ENCODE data around the gene CENPM. TPM values are rescaled to one million over a fixed set of nuclear protein-coding genes. Genes with fewer than 3 reads are reported as not detected.

CENPM gene
- total and polyA plus RNA-seq, 10 of the 15 experiments (the other 5 are each of a cell fraction or from before 2014, with no cell fraction given) = 36.7 to 212 (median 74.7) TPM

- no peak for TF ChIP-seq SMAD5 (IDR thresholded peaks at IDR 0.05; ENCODE audit: low read depth)
- TF ChIP-seq IRF5 (IDR thresholded peaks at IDR 0.05; ENCODE audit: borderline replicate concordance) = no peak
- TF ChIP-seq ESRRA (IDR thresholded peaks at IDR 0.05; ENCODE audit: low read length) = no peak
- no peak for TF ChIP-seq HDAC6 (IDR thresholded peaks at IDR 0.05; ENCODE audit: unreplicated experiment)
These were observed 5.0 kb upstream of the CENPM start, which contains the start of gene SMIM45 (continued) for GRCh38 chr22:41951898-41952474.

- H3K79me2 ChIP-seq (ENCODE audit: control insufficient read depth, insufficient read depth, low read length) = peaks cover 28% of the 10 kb centered on the region
- 3% methylated on average over 7 of the region's 7 CpGs for WGBS (ENCODE audit: insufficient coverage, insufficient replicate concordance, low lambda C conversion rate, missing lambda C conversion rate)
- H2AFZ ChIP-seq (ENCODE audit: control insufficient read depth, low read depth, low read length) = peak overlapping the region; percentile 59
- no peak for TF ChIP-seq JUNB (IDR thresholded peaks at IDR 0.05)
- TF ChIP-seq SMAD5 (IDR thresholded peaks at IDR 0.05; ENCODE audit: low read depth) = no peak; the same call in 1 of the 2 replicates
- TF ChIP-seq FOS (IDR thresholded peaks at IDR 0.05; ENCODE audit: borderline replicate concordance, extremely low read depth, insufficient read length) = no peak
- TF ChIP-seq TBL1XR1 (IDR thresholded peaks at IDR 0.05; ENCODE audit: low read depth, low read length) = no peak
- TF ChIP-seq ZBTB33 (IDR thresholded peaks at IDR 0.05) = no peak
- TF ChIP-seq ZNF384 (IDR thresholded peaks at IDR 0.05; ENCODE audit: borderline replicate concordance, low read depth, low read length) = no peak
- TF ChIP-seq PAX5 (IDR thresholded peaks at IDR 0.05; ENCODE audit: borderline replicate concordance, low read depth, low read length) = no peak
- peak; percentile 100 for TF ChIP-seq MEF2B (IDR thresholded peaks at IDR 0.05; ENCODE audit: partially characterized antibody, poor library complexity, severe bottlenecking)
- peak; percentile 66; the same call in 1 of the 2 replicates for TF ChIP-seq ZNF207 (IDR thresholded peaks at IDR 0.05; ENCODE audit: borderline replicate concordance)
- 0 out of 2 replicates have a peak, but pooled peaks have one; percentile 13 for TF ChIP-seq NFYB (IDR thresholded peaks at IDR 0.05; ENCODE audit: insufficient read depth, low read depth, low read length)
- TF ChIP-seq BCL3 (IDR thresholded peaks at IDR 0.05; ENCODE audit: borderline replicate concordance, insufficient read depth, low read depth, low read length, poor library complexity, severe bottlenecking) = peak; percentile 10
- peak; percentile 88 for TF ChIP-seq NBN (IDR thresholded peaks at IDR 0.05)
- TF ChIP-seq SMARCA5 (IDR thresholded peaks at IDR 0.05) = no peak
These were observed 2.5 kb upstream of the CENPM start for GRCh38 chr22:41949297-41949965.

More at GRCh38 chr22:41949297-41949965, 2.5 kb upstream of the CENPM start:
- Histone ChIP-seq H3K4me3 (peak overlapping the region; percentile 35), H3K27ac (ENCODE audit: control insufficient read depth, insufficient read depth) (peak overlapping the region; percentile 65), H3K9ac (ENCODE audit: control insufficient read depth, insufficient read depth, low read length) (peak overlapping the region; percentile 71), H3K36me3 (ENCODE audit: control insufficient read depth in 2 of 2, insufficient read depth in 2 of 2, low read length in 1 of 2) (peaks cover 0 to 5% of the 10 kb centered on the region in 2 experiments; a peak in 1 of 4 replicates), H3K9me3 (replicated peaks; ENCODE audit: control insufficient read depth, insufficient read depth, low read length) (no peaks in the 10 kb centered on the region), H3K4me1 (ENCODE audit: control insufficient read depth, insufficient read depth, low read length) (peaks cover 47% of the 10 kb centered on the region), H3K4me2 (ENCODE audit: control insufficient read depth, insufficient read depth) (peak overlapping the region; percentile 53), H3K27me3 (replicated peaks in 1 of 2; ENCODE audit: control insufficient read depth in 2 of 2, insufficient read depth in 2 of 2, low read length in 1 of 2) (no peaks in the 10 kb centered on the region), H4K20me1 (ENCODE audit: control insufficient read depth, insufficient read depth) (no peaks in the 10 kb centered on the region)
- in situ Hi-C loops (cut with MboI) = loop anchor here (5.0 kb wide), 1 partner anchor 117 kb away; the partner anchor contains the start of gene SREBF2
- RAD21 ChIA-PET (ENCODE audit: unreplicated experiment) = interaction anchor here (0.6 to 7.9 kb wide), 12 partner anchors 12 to 495 kb away, joined by 3 to 115 read pairs (median 4); partner anchors contain the start of genes MEI1, NDUFA6, SREBF2 and TNFRSF13C
- ATAC-seq (peak; percentile 40), FAIRE-seq (no peak), DNase-seq (ENCODE audit: low read depth, low spot score) (no peak)
- intact Hi-C loops (cut with micrococcal nuclease; ENCODE audit: unreplicated experiment) = loop anchor here (5.0 kb wide), 1 partner anchor 488 kb away; no protein-coding TSS in a partner anchor
- CTCF ChIA-PET = interaction anchor here (0.6 to 4.2 kb wide), 16 partner anchors 9 to 494 kb away, joined by 3 to 27 read pairs (median 4); partner anchors contain the start of gene SREBF2
- POLR2A ChIA-PET = interaction anchor here (0.6 to 9.2 kb wide), 22 partner anchors 12 to 492 kb away, joined by 3 to 164 read pairs (median 4); partner anchors contain the start of genes CCDC134, NDUFA6, SREBF2 and TNFRSF13C
- SMC1A ChIA-PET (ENCODE audit: uncharacterized antibody, unreplicated experiment) = interaction anchor here (0.7 to 4.3 kb wide), 16 partner anchors 9 to 203 kb away, joined by 3 to 31 read pairs (median 4); partner anchors contain the start of genes NDUFA6, SREBF2 and TNFRSF13C
- BruUV-seq (replicated peaks) = no TSS peak

All from GM12878 (cell line).